ENCODE results near the gene GRB2.

DNA sequence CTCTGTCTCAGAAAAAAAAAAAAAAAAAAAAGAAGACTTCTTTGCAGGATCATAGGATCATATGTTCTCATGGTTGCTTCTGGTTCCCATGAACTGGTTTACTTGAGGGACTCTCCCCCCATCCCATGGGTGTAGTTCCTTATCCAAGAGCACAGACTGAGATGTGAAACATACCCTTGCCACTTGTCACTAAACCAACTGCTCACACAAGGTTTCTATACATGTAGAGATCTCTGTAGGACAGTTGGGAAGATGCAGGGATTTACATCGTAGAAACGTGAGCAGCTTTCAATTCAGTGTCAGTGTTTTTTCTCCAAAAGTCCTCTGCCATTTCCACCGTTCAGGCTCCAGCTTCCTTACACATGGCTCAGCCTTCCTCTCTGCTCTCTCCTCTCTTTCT is 39.8 kb upstream of the GRB2 start:
- TF ChIP-seq, protein P1, sequence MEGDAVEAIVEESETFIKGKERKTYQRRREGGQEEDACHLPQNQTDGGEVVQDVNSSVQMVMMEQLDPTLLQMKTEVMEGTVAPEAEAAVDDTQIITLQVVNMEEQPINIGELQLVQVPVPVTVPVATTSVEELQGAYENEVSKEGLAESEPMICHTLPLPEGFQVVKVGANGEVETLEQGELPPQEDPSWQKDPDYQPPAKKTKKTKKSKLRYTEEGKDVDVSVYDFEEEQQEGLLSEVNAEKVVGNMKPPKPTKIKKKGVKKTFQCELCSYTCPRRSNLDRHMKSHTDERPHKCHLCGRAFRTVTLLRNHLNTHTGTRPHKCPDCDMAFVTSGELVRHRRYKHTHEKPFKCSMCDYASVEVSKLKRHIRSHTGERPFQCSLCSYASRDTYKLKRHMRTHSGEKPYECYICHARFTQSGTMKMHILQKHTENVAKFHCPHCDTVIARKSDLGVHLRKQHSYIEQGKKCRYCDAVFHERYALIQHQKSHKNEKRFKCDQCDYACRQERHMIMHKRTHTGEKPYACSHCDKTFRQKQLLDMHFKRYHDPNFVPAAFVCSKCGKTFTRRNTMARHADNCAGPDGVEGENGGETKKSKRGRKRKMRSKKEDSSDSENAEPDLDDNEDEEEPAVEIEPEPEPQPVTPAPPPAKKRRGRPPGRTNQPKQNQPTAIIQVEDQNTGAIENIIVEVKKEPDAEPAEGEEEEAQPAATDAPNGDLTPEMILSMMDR (IDR thresholded peaks at IDR 0.05 in 8 of 11, conservative IDR thresholded peaks at IDR 0.05 in 3 of 11): no peak
- no peak for TF ChIP-seq POLR2AphosphoS5 (IDR thresholded peaks at IDR 0.05)

All from spleen (tissue), 7 donors.